Hepatocyte (in vitro differentiated cells): ENCODE results near the gene LMCD1. TPM values are rescaled to one million over a fixed set of nuclear protein-coding genes. Genes with fewer than 3 reads are reported as not detected.

ENCODE experiments used
- DNase-seq: peaks from one replicate; pipeline ENCODE4 v3.0.0-alpha.2; 2016; ENCODE audit warnings: low spot score
- H2AFZ ChIP-seq: fragments of 200-600 bp; sonication (generic); 2 replicates; pipeline ENCODE4 v1.6.0; 2016; ENCODE audit warnings: antibody characterized with exemption, mild to moderate bottlenecking
- H3K27ac ChIP-seq: fragments of 200-600 bp; sonication (generic); 2 replicates; pipeline ENCODE4 v1.5.1; 2016; ENCODE audit warnings: mild to moderate bottlenecking
- H3K27me3 ChIP-seq: fragments of 200-600 bp; sonication (generic); 2 replicates; pipeline ENCODE4 v1.6.1; 2016
- H3K36me3 ChIP-seq: fragments of 200-600 bp; sonication (generic); replicated peaks from 2 replicates; pipeline ENCODE4 v1.5.1; 2016; ENCODE audit warnings: low read depth; ENCODE audit not compliant: insufficient read depth
- H3K4me1 ChIP-seq: fragments of 200-600 bp; sonication (generic); 2 replicates; pipeline ENCODE4 v1.5.1; 2016; ENCODE audit warnings: mild to moderate bottlenecking, moderate library complexity; ENCODE audit not compliant: insufficient read depth
- H3K4me2 ChIP-seq: fragments of 200-600 bp; sonication (generic); 2 replicates; pipeline ENCODE4 v1.6.0; 2016
- H3K4me3 ChIP-seq: fragments of 200-600 bp; sonication (generic); 2 replicates; pipeline ENCODE4 v1.5.1; 2016; ENCODE audit warnings: mild to moderate bottlenecking
- H3K79me2 ChIP-seq: fragments of 200-600 bp; sonication (generic); 2 replicates; pipeline ENCODE4 v1.6.0; 2017; ENCODE audit warnings: mild to moderate bottlenecking
- H3K9me2 ChIP-seq: fragments of 200-600 bp; sonication (generic); replicated peaks from 2 replicates; pipeline ENCODE4 v1.6.0; 2017; ENCODE audit warnings: mild to moderate bottlenecking; ENCODE audit not compliant: insufficient read depth
- H3K9me3 ChIP-seq: fragments of 200-600 bp; sonication (generic); 2 replicates; pipeline ENCODE4 v1.5.1; 2016; ENCODE audit warnings: low read depth, mild to moderate bottlenecking
- H4K20me1 ChIP-seq: fragments of 200-600 bp; sonication (generic); 2 replicates; pipeline ENCODE4 v1.6.0; 2016; ENCODE audit warnings: mild to moderate bottlenecking; ENCODE audit not compliant: insufficient read depth, poor library complexity, severe bottlenecking
- CTCF ChIP-seq: fragments of 200-600 bp; sonication (generic); IDR thresholded peaks from 2 replicates; pipeline ENCODE4 v1.5.1; 2016; ENCODE audit warnings: antibody characterized with exemption, mild to moderate bottlenecking; ENCODE audit not compliant: poor library complexity
- EZH2 ChIP-seq: fragments of 200-600 bp; sonication (generic); IDR thresholded peaks from 2 replicates; pipeline ENCODE4 v1.6.1; 2016; ENCODE audit warnings: antibody characterized with exemption, mild to moderate bottlenecking, borderline replicate concordance
- EZH2phosphoT487 ChIP-seq: fragments of 200-600 bp; sonication (generic); IDR thresholded peaks from one replicate; pipeline ENCODE4 v1.6.1; 2018; ENCODE audit warnings: antibody characterized with exemption, mild to moderate bottlenecking, low read depth, moderate library complexity; ENCODE audit not compliant: unreplicated experiment, severe bottlenecking
- WGBS: methylation state at CpG from one replicate; pipeline ENCODE4 v1.1.6; 2016; ENCODE audit warnings: low lambda C conversion rate; ENCODE audit errors: missing lambda C conversion rate; 5-methylcytosine and 5-hydroxymethylcytosine counted together
- polyA plus RNA-seq: library from polyadenylated mRNA; unstranded; fragments of >200 nt; fragmentation: Nextera tagmentation; extraction: Ambion mirVana; gene quantifications from 2 replicates; pipeline ENCODE4 v1.2.1, GENCODE V29; 2016
- total RNA-seq: library from RNA; depleted of rRNA; stranded (reverse); fragments of >200 nt; gene quantifications from 2 replicates; pipeline ENCODE4 v1.2.3, GENCODE V29; 2014

LMCD1 gene
- total and polyA plus RNA-seq, 2 experiments from 2014 or later, result 195 to 347 TPM

DNA sequence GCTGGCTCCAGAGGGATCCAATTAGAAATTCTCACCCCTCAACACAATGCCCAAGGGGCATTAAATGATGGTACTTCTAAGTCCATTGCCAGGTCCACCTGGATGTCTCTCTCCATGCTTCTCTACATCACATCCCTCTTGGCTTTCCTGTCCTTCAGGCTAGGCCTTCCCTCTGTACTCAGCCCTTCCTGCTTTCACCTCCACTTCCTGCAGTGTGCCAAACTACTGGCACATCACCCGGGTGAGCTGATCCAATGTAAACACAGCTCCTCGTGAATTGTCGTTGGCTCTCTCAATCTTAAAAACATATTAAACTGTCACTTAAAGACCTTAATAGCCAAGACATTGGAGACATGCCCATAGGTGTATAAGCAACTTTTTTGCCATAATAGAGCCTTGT is 4.0 kb downstream of the LMCD1 start:
- no peaks in the 10 kb centered on the region for H3K9me3 ChIP-seq
- H4K20me1 ChIP-seq, result peaks cover 5% of the 10 kb centered on the region
- WGBS, result 13% methylated on average over 3 of the region's 3 CpGs
- peak overlapping the region; percentile 84 for H3K27ac ChIP-seq
- H3K27me3 ChIP-seq, result no peaks in the 10 kb centered on the region
- DNase-seq, result no peak
- H3K4me3 ChIP-seq, result no peak overlapping the region
- peaks cover 45% of the 10 kb centered on the region for H3K4me1 ChIP-seq
- no peaks in the 10 kb centered on the region for H3K9me2 ChIP-seq
- H3K36me3 ChIP-seq, result no peaks in the 10 kb centered on the region
- no peak overlapping the region for H2AFZ ChIP-seq
- TF ChIP-seq EZH2, result no peak
- TF ChIP-seq EZH2phosphoT487, result no peak
- TF ChIP-seq CTCF, result no peak
- H3K79me2 ChIP-seq, result peaks cover 32% of the 10 kb centered on the region
- H3K4me2 ChIP-seq, result peak overlapping the region; percentile 68

DNA sequence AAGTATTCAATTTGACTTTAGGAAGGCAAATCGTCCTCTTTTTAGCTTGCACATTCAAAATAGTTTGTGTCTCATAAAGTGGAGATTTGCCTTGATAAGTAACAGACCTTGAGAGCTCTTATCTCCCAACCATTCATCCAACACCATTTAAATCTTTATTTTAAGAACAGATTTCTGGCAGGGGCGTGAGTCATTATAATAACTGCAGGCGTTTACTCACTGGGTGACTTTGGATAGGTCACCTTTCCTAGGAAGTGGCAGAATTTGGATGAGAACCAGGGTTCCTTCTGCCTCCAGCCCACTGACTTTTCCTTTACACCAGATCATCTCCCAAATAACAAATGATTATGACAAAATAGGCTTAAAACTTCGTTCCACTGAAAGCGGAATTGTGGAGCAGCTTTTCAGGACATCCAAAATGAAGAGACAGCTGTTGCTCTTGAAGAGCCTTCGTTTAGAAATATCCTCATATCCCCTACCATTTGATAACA is 5.0 kb downstream of the LMCD1 start:
- no peaks in the 10 kb centered on the region for H3K9me3 ChIP-seq
- peaks cover 5% of the 10 kb centered on the region for H4K20me1 ChIP-seq
- 30% methylated on average over 6 of the region's 6 CpGs for WGBS
- peak overlapping the region; percentile 68 for H3K4me2 ChIP-seq
- no peak overlapping the region for H3K4me3 ChIP-seq
- no peaks in the 10 kb centered on the region for H3K27me3 ChIP-seq
- peaks cover 37% of the 10 kb centered on the region for H3K79me2 ChIP-seq
- H2AFZ ChIP-seq, result no peak overlapping the region
- DNase-seq, result no peak
- TF ChIP-seq CTCF (no peak), EZH2phosphoT487 (no peak), EZH2 (no peak)
- H3K27ac ChIP-seq, result peak overlapping the region; percentile 84
- peaks cover 40% of the 10 kb centered on the region for H3K4me1 ChIP-seq
- H3K9me2 ChIP-seq, result no peaks in the 10 kb centered on the region
- H3K36me3 ChIP-seq, result no peaks in the 10 kb centered on the region

DNA sequence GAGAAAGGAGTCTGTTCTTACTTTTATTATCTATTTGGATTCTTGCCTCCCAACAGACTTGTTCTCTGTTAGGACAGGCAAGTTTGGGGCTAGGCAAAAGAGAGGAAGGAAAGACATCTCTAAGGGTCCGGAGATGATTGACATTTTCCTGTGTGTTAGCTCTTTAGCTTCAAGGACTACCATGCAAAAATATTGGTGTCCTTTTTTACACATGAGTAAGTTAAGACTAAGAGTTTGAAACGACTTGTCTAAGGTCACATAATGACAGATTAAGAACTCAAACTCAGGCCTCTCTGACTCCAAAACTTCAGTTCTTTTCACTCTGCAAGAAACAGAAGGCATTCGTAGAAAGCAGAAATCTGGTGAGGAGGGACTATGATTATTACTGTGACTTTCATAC is 5.9 kb downstream of the LMCD1 start:
- Histone ChIP-seq H2AFZ (no peak overlapping the region), H3K4me3 (no peak overlapping the region), H3K4me1 (peaks cover 40% of the 10 kb centered on the region), H3K27me3 (no peaks in the 10 kb centered on the region), H3K4me2 (peak overlapping the region; percentile 68), H3K27ac (peak overlapping the region; percentile 84), H3K9me3 (no peaks in the 10 kb centered on the region), H3K36me3 (no peaks in the 10 kb centered on the region), H4K20me1 (peaks cover 5% of the 10 kb centered on the region), H3K9me2 (no peaks in the 10 kb centered on the region), H3K79me2 (peaks cover 35% of the 10 kb centered on the region)
- 63% methylated on average over 3 of the region's 3 CpGs for WGBS
- TF ChIP-seq EZH2phosphoT487 (no peak), CTCF (no peak), EZH2 (no peak)
- no peak for DNase-seq

- 88% methylated on average over 6 of the region's 6 CpGs for WGBS
- no peak overlapping the region for H3K27ac ChIP-seq
- no peak overlapping the region for H3K4me2 ChIP-seq
These were observed 8.3 kb downstream of the LMCD1 start for GRCh38 chr3:8509961-8510360.

More at GRCh38 chr3:8509961-8510360, 8.3 kb downstream of the LMCD1 start:
- TF ChIP-seq EZH2phosphoT487 (no peak), CTCF (no peak), EZH2 (no peak)
- Histone ChIP-seq H3K4me3 (no peak overlapping the region), H4K20me1 (peaks cover 5% of the 10 kb centered on the region), H3K79me2 (peaks cover 42% of the 10 kb centered on the region), H3K9me3 (no peaks in the 10 kb centered on the region), H3K36me3 (no peaks in the 10 kb centered on the region), H3K27me3 (no peaks in the 10 kb centered on the region), H3K9me2 (no peaks in the 10 kb centered on the region), H3K4me1 (peaks cover 22% of the 10 kb centered on the region), H2AFZ (no peak overlapping the region)
- DNase-seq, result no peak
